Measurements from ENCODE around the gene ANK3. TPM values are rescaled to one million over a fixed set of nuclear protein-coding genes. Genes with fewer than 3 reads are reported as not detected.

The ANK3 gene
- total RNA-seq, 1 experiment from 2014 or later, result 15.3 TPM

- Histone ChIP-seq H3K9ac (ENCODE audit: low read length) (no peak overlapping the region), H3K4me1 (ENCODE audit: control insufficient read depth in 1 of 2, insufficient read depth in 2 of 2, low read length in 2 of 2) (no peaks in the 10 kb centered on the region), H3K27ac (ENCODE audit: low read depth, low read length) (no peak overlapping the region), H3K9me3 (ENCODE audit: control insufficient read depth in 1 of 2, insufficient read depth in 1 of 2, low read depth in 1 of 2, low read length in 2 of 2) (no peaks in the 10 kb centered on the region), H2AFZ (ENCODE audit: low read depth, low read length, poor library complexity, severe bottlenecking) (no peak overlapping the region), H3K4me3 (replicated peaks in 1 of 2; ENCODE audit: low read depth in 1 of 2, low read length in 2 of 2) (no peak overlapping the region), H3K79me2 (ENCODE audit: insufficient read depth, low read length) (no peaks in the 10 kb centered on the region), H3K9me2 (ENCODE audit: insufficient read depth) (no peaks in the 10 kb centered on the region), H3K36me3 (ENCODE audit: control insufficient read depth in 1 of 2, insufficient read depth in 2 of 2, low read length in 2 of 2) (no peaks in the 10 kb centered on the region), H4K20me1 (ENCODE audit: insufficient read depth) (no peaks in the 10 kb centered on the region; the same call in 1 of the 2 replicates), H3K4me2 (ENCODE audit: low read length) (no peak overlapping the region), H3K27me3 (ENCODE audit: insufficient read depth, low read length) (no peaks in the 10 kb centered on the region)
- ChIA-PET POLR2A (no interaction called here), CTCF (interaction anchor here (1.1 to 1.8 kb wide), 3 partner anchors 194 to 202 kb away, joined by 3 to 6 read pairs (median 5); no protein-coding TSS in a partner anchor), RAD21 (ENCODE audit: low non-redundant PET in 1 of 2, low total read pairs in 2 of 2, uncharacterized antibody in 2 of 2, unreplicated experiment in 2 of 2) (no interaction called here)
- no TSS peak for BruUV-seq (replicated peaks)
- DNase-seq (ENCODE audit: low read depth, low spot score) (no peak), ATAC-seq (no peak)
- intact Hi-C loops (cut with micrococcal nuclease), result no loop called here
- TF ChIP-seq ZBTB33 (IDR thresholded peaks at IDR 0.05; ENCODE audit: extremely low read depth, insufficient replicate concordance, low read length) (no peak), CTCF (IDR thresholded peaks at IDR 0.05 in 2 of 3, conservative IDR thresholded peaks at IDR 0.05 in 1 of 3; ENCODE audit: borderline replicate concordance in 1 of 3, insufficient read depth in 1 of 3, low read depth in 2 of 3, low read length in 2 of 3) (no peak), YY1 (IDR thresholded peaks at IDR 0.05; ENCODE audit: extremely low read depth, insufficient replicate concordance, low read depth, low read length) (no peak), MAX (IDR thresholded peaks at IDR 0.05) (no peak), POLR2A (IDR thresholded peaks at IDR 0.05; ENCODE audit: borderline replicate concordance, extremely low read depth, insufficient read depth, insufficient read length) (no peak), RAD21 (IDR thresholded peaks at IDR 0.05; ENCODE audit: low read depth) (no peak), ATF3 (IDR thresholded peaks at IDR 0.05) (no peak), SIN3A (IDR thresholded peaks at IDR 0.05; ENCODE audit: low read depth) (no peak), SP1 (IDR thresholded peaks at IDR 0.05; ENCODE audit: low read depth) (no peak), POLR2AphosphoS5 (IDR thresholded peaks at IDR 0.05; ENCODE audit: low read depth, low read length) (no peak), ZFX (IDR thresholded peaks at IDR 0.05) (no peak)
Observed at GRCh38 chr10:60239228-60239627, 150.4 kb downstream of the ANK3 start.
